ENCODE measurements around the gene DAG1. TPM values are rescaled to one million over a fixed set of nuclear protein-coding genes. Genes with fewer than 3 reads are reported as not detected.

DAG1 gene
- total RNA-seq, 1 experiment from 2014 or later, result 93.0 TPM

- H3K4me1 Mint-ChIP-seq, result peaks cover 0 to 2% of the 10 kb centered on the region in 2 experiments; a peak in 2 of 4 replicates
- H4K5ac ChIP-seq (ENCODE audit: insufficient read length, low read depth, low read length), result no peak overlapping the region
- peak overlapping the region; percentile 21 to 65 (median 32); a peak in 2 of 7 replicates for H3K27ac Mint-ChIP-seq
- H2BK15ac ChIP-seq (ENCODE audit: low read depth, low read length), result no peak overlapping the region
- H3K4ac ChIP-seq (ENCODE audit: low read depth, low read length), result no peak overlapping the region
- no peaks in the 10 kb centered on the region for H4K20me1 ChIP-seq (ENCODE audit: control insufficient read depth, insufficient read depth, insufficient read length)
- no peak overlapping the region for H3K27ac ChIP-seq (ENCODE audit: insufficient read length, low read depth, low read length)
- TF ChIP-seq CTCF (conservative IDR thresholded peaks at IDR 0.05), result no peak
- WGBS (ENCODE audit: extremely low coverage, insufficient read length, low lambda C conversion rate), result no CpG with 5 or more reads among the region's 4 CpGs
- H3K4me2 ChIP-seq (ENCODE audit: insufficient read depth, insufficient read length, low read length), result no peak overlapping the region
- H3K79me2 ChIP-seq (ENCODE audit: insufficient read depth, low read length), result peaks cover 4% of the 10 kb centered on the region; the same call in 1 of the 2 replicates
- no peaks in the 10 kb centered on the region for H3K23me2 ChIP-seq (ENCODE audit: insufficient read length, low read depth, low read length, poor library complexity, severe bottlenecking)
- H2BK120ac ChIP-seq (ENCODE audit: low read depth, low read length, poor library complexity, severe bottlenecking), result no peak overlapping the region
- no peak overlapping the region for H3K23ac ChIP-seq (ENCODE audit: insufficient read length, low read depth, low read length)
- H2AFZ ChIP-seq (ENCODE audit: low read length), result no peak overlapping the region
- H2BK12ac ChIP-seq (ENCODE audit: insufficient read length, low read depth, low read length), result no peak overlapping the region
- peaks cover 1 to 18% (median 18%) of the 10 kb centered on the region in 3 experiments; a peak in 4 of 7 replicates for H3K36me3 Mint-ChIP-seq (ENCODE audit: insufficient read depth in 1 of 3, low read depth in 3 of 3)
- no peaks in the 10 kb centered on the region; the same call in 1 of the 2 replicates for H3K4me1 ChIP-seq (ENCODE audit: insufficient read depth, low read length)
- no peak overlapping the region for H2AK5ac ChIP-seq (ENCODE audit: insufficient read length, low read length)
- H3K79me1 ChIP-seq (ENCODE audit: insufficient read depth, low read depth, low read length, poor library complexity, severe bottlenecking), result peaks cover 12% of the 10 kb centered on the region
- no peak overlapping the region for H4K91ac ChIP-seq (ENCODE audit: insufficient read length, low read depth, low read length)
- no peaks in the 10 kb centered on the region for H3K27me3 ChIP-seq (ENCODE audit: insufficient read depth, low read length)
- H3K9me3 Mint-ChIP-seq, result no peaks in the 10 kb centered on the region
- no peak overlapping the region for H3K56ac ChIP-seq (ENCODE audit: insufficient read length, low read depth, low read length)
- H3K9me3 ChIP-seq (ENCODE audit: control insufficient read depth, low read depth, low read length), result no peaks in the 10 kb centered on the region
- no peak overlapping the region for H4K8ac ChIP-seq (replicated peaks; ENCODE audit: insufficient read length, low read depth, low read length)
- H3K4me3 Mint-ChIP-seq, result no peak overlapping the region
- H3K18ac ChIP-seq (ENCODE audit: insufficient read length, low read depth, low read length), result no peak overlapping the region
- H2BK20ac ChIP-seq (ENCODE audit: low read depth, low read length, poor library complexity, severe bottlenecking), result no peak overlapping the region
- no peak overlapping the region for H3K14ac ChIP-seq (ENCODE audit: insufficient read depth, low read length)
- no peak overlapping the region for H3K9ac ChIP-seq (ENCODE audit: extremely low read depth, insufficient read length, low read length)
- DNase-seq, result no peak
- H2BK5ac ChIP-seq (ENCODE audit: insufficient read length, low read length), result no peak overlapping the region
- H3T11ph ChIP-seq (ENCODE audit: low read length), result no peak overlapping the region
- H3K27me3 Mint-ChIP-seq (ENCODE audit: low read depth), result no peaks in the 10 kb centered on the region
Observed at GRCh38 chr3:49497606-49498005, 27.5 kb downstream of the DAG1 start.

Data from H9 (cell line).